Activated T-cell treated with anti-CD3 and anti-CD28 coated beads for 48 hours (primary cell): ENCODE data around the gene CUX1.
"Not testable (repeated sequence)": the region's sequence is repeated elsewhere in the genome, so short reads cannot be mapped to it uniquely, and the experiment has no call there.

Source experiments
- DNase-seq: peaks from one replicate; pipeline ENCODE4 v3.0.0-alpha.2; 2020; ENCODE audit warnings: low read depth

The CUX1 gene

GRCh38 chr7:102215256-102215655 lies 397.8 kb downstream of the CUX1 start:
- no peak for DNase-seq

GRCh38 chr7:102215711-102216110 lies 398.3 kb downstream of the CUX1 start:
- no peak for DNase-seq

- no peak for DNase-seq
Measured at GRCh38 chr7:102216573-102217314, 399.3 kb downstream of the CUX1 start.

- DNase-seq: no peak
Measured at GRCh38 chr7:102220229-102220850, 402.9 kb downstream of the CUX1 start.

GRCh38 chr7:102220960-102221800 lies 403.8 kb downstream of the CUX1 start:
- DNase-seq: no peak

- no peak for DNase-seq
Measured at GRCh38 chr7:102221961-102222360, 404.5 kb downstream of the CUX1 start.

GRCh38 chr7:102222445-102222844 lies 405.0 kb downstream of the CUX1 start:
- DNase-seq: no peak

GRCh38 chr7:102223184-102223583 lies 405.8 kb downstream of the CUX1 start:
- no peak for DNase-seq

GRCh38 chr7:102225025-102225424 lies 407.6 kb downstream of the CUX1 start:
- DNase-seq: no peak

- DNase-seq: no peak
Measured at GRCh38 chr7:102227371-102227770, 409.9 kb downstream of the CUX1 start.

GRCh38 chr7:102228935-102229334 lies 411.5 kb downstream of the CUX1 start:
- no peak for DNase-seq

GRCh38 chr7:102230162-102230561 lies 412.7 kb downstream of the CUX1 start:
- not testable (repeated sequence) for DNase-seq

- no peak for DNase-seq
Measured at GRCh38 chr7:102230593-102230992, 413.2 kb downstream of the CUX1 start.

GRCh38 chr7:102232611-102233286 lies 415.3 kb downstream of the CUX1 start:
- no peak for DNase-seq

- no peak for DNase-seq
Measured at GRCh38 chr7:102234131-102234530, 416.7 kb downstream of the CUX1 start.

GRCh38 chr7:102234801-102235550 lies 417.6 kb downstream of the CUX1 start:
- no peak for DNase-seq

- DNase-seq: no peak
Measured at GRCh38 chr7:102236102-102236501, 418.7 kb downstream of the CUX1 start.

- DNase-seq: peak; percentile 30
Measured at GRCh38 chr7:102236592-102237287, 419.3 kb downstream of the CUX1 start.

GRCh38 chr7:102239206-102239820 lies 421.9 kb downstream of the CUX1 start:
- no peak for DNase-seq

- no peak for DNase-seq
Measured at GRCh38 chr7:102241431-102241830, 424.0 kb downstream of the CUX1 start.
